CD8-positive, alpha-beta memory T cell (primary cell): ENCODE measurements around the gene IGF1. TPM values are rescaled to one million over a fixed set of nuclear protein-coding genes. Genes with fewer than 3 reads are reported as not detected.
A peak's percentile ranks its signal among the peaks of the same experiment; 100 is the strongest.
"Not testable (repeated sequence)": the region's sequence is repeated elsewhere in the genome, so short reads cannot be mapped to it uniquely, and the experiment has no call there.

Experiments used
- CTCF ChIA-PET: fragments of 350-600 bp; sonication (Branson Sonifier 250); formaldehyde crosslinking; loops from one replicate; lab custom pipeline; 2021; ENCODE audit warnings: antibody characterized with exemption; lab: Charles Lee
- POLR2A ChIA-PET: fragments of 350-600 bp; sonication (Branson Sonifier 250); formaldehyde crosslinking; loops from one replicate; lab custom pipeline; 2021; ENCODE audit warnings: antibody characterized with exemption; lab: Charles Lee
- DNase-seq, 5 donors: peaks; one replicate each; pipeline versions ENCODE4 v3.0.0 to v3.0.0-alpha.2; 2020 to 2022; ENCODE audit warnings: mixed read lengths in 1 of 5
- H3K27ac ChIP-seq: one replicate; pipeline ENCODE4 v1.7.0; 2013; ENCODE audit warnings: low read depth, mild to moderate bottlenecking, low read length, moderate library complexity
- H3K27me3 ChIP-seq: 2 replicates; pipeline ENCODE4 v1.7.0; 2013; ENCODE audit warnings: low read length, mild to moderate bottlenecking; ENCODE audit not compliant: insufficient read depth, poor library complexity, severe bottlenecking
- H3K36me3 ChIP-seq: 2 replicates; pipeline ENCODE4 v1.7.0; 2013; ENCODE audit warnings: mild to moderate bottlenecking, low read length, moderate library complexity; ENCODE audit not compliant: insufficient read depth
- H3K4me1 ChIP-seq: 2 replicates; pipeline ENCODE4 v1.7.0; 2013; ENCODE audit warnings: mild to moderate bottlenecking, low read length, moderate library complexity; ENCODE audit not compliant: insufficient read depth
- H3K4me3 ChIP-seq: 2 replicates; pipeline ENCODE4 v1.7.0; 2013; ENCODE audit warnings: mild to moderate bottlenecking, low read length
- H3K9me3 ChIP-seq: 2 replicates; pipeline ENCODE4 v1.7.0; 2013; ENCODE audit warnings: mild to moderate bottlenecking, low read length
- H3K27ac Mint-ChIP-seq, 8 donors: one replicate each; pipeline ENCODE4 v1.8.0; 2020 to 2021; ENCODE audit warnings: mixed read lengths in 8 of 8, mild to moderate bottlenecking in 6 of 8, inconsistent platforms in 3 of 8, moderate library complexity in 3 of 8
- H3K27me3 Mint-ChIP-seq, 2 donors: one replicate each; pipeline ENCODE4 v1.8.0; 2020 to 2021; ENCODE audit warnings: mixed read lengths in 2 of 2, mild to moderate bottlenecking in 1 of 2, moderate library complexity in 1 of 2
- H3K36me3 Mint-ChIP-seq, 3 donors: one replicate each; pipeline ENCODE4 v1.8.0; 2020 to 2021; ENCODE audit warnings: mixed read lengths in 3 of 3, inconsistent platforms in 1 of 3, mild to moderate bottlenecking in 1 of 3
- H3K4me1 Mint-ChIP-seq, 3 donors: one replicate each; pipeline ENCODE4 v1.8.0; 2020 to 2021; ENCODE audit warnings: mixed read lengths in 3 of 3, inconsistent platforms in 1 of 3, mild to moderate bottlenecking in 1 of 3
- H3K4me3 Mint-ChIP-seq, 7 donors: one replicate each; pipeline ENCODE4 v1.8.0; 2020 to 2021; ENCODE audit warnings: mixed read lengths in 7 of 7, mild to moderate bottlenecking in 6 of 7, moderate library complexity in 4 of 7, inconsistent platforms in 2 of 7
- H3K9me3 Mint-ChIP-seq, 5 donors: one replicate each; pipeline ENCODE4 v1.8.0; 2020 to 2022; ENCODE audit warnings: mixed read lengths in 5 of 5, mild to moderate bottlenecking in 3 of 5, moderate library complexity in 2 of 5, inconsistent platforms in 1 of 5
- polyA plus RNA-seq: library from polyadenylated mRNA; unstranded; fragments of 300-500 nt; fragmentation: Illumina TruSeq; gene quantifications from one replicate; pipeline ENCODE4 v1.2.3, GENCODE V29; 2021
- total RNA-seq, 2 experiments: library from RNA; stranded (reverse); gene quantifications; one replicate each; pipeline ENCODE4 v1.2.3, GENCODE V29; 2021

Gene IGF1
- total and polyA plus RNA-seq, 3 experiments from 2014 or later, result 0.28 to 1.4 TPM; not detected in 1

DNA sequence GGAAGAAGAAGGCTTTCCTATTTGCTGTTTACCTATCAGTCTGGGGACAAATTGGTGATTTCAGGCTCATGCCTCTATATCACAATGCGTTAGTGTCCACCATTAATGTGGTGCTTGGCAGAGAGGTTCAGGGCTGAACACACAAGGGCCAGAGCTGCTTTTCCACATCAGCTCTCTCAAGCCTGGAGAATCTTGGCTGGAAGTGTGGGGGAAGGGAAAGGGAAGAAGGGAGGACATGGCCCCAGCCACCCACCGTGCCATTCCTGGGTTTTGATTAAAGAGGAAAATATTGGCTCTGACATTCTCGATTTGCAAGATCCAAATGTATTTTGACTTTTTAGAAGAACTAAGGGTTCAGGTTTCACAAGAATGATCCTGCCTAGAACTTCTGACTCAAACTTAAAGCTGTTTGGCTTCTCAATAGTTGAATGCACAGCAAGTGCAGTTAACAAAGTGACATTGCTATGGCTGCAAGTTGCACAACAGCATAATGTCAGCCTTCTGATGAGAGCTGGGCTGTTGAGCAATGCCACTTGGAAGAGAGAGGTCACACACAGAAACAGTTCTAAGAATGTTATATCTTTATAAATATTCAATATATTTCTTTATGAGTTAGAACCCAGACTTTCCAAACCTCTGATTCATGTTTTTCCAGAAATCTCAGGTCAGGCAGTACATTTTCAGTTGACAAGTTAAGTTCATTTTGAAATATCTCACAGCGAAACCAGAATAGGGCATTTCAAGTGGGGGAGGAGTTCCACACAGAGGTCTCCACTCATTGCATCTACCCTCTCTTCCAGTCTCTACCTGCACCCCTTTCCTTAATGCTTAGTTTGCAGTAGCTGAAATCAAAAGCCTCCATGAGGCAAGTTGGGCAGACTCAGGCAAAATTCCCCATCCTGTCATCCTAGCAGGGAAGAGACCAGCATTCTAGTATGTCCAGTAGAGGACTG lies 25.3 kb downstream of the IGF1 start:
- ChIA-PET CTCF (no interaction called here), POLR2A (no interaction called here)
- H3K36me3 Mint-ChIP-seq, result no peaks in the 10 kb centered on the region
- no peak for DNase-seq
- H3K4me3 Mint-ChIP-seq, result no peak overlapping the region
- H3K4me1 Mint-ChIP-seq, result no peaks in the 10 kb centered on the region
- Histone ChIP-seq H3K36me3 (no peaks in the 10 kb centered on the region), H3K27ac (no peak overlapping the region), H3K4me3 (no peak overlapping the region), H3K9me3 (no peaks in the 10 kb centered on the region), H3K27me3 (no peaks in the 10 kb centered on the region), H3K4me1 (no peaks in the 10 kb centered on the region)
- no peaks in the 10 kb centered on the region for H3K9me3 Mint-ChIP-seq
- H3K27me3 Mint-ChIP-seq, result peaks cover 3 to 5% of the 10 kb centered on the region in 2 donors
- H3K27ac Mint-ChIP-seq, result no peak overlapping the region

- Mint-ChIP-seq H3K27me3 (peaks cover 2 to 4% of the 10 kb centered on the region in 2 donors), H3K4me3 (no peak overlapping the region), H3K9me3 (no peaks in the 10 kb centered on the region), H3K4me1 (no peaks in the 10 kb centered on the region), H3K36me3 (no peaks in the 10 kb centered on the region), H3K27ac (no peak overlapping the region)
- H3K36me3 ChIP-seq, result no peaks in the 10 kb centered on the region
- no peak overlapping the region for H3K27ac ChIP-seq
- H3K4me3 ChIP-seq, result no peak overlapping the region
- no peaks in the 10 kb centered on the region for H3K4me1 ChIP-seq
- H3K27me3 ChIP-seq, result no peaks in the 10 kb centered on the region
- ChIA-PET CTCF (no interaction called here), POLR2A (no interaction called here)
- H3K9me3 ChIP-seq, result no peaks in the 10 kb centered on the region
- no peak for DNase-seq
Observed at GRCh38 chr12:102454330-102454729, 26.0 kb downstream of the IGF1 start.

- CTCF ChIA-PET, result no interaction called here
- H3K36me3 ChIP-seq, result no peaks in the 10 kb centered on the region
- H3K36me3 Mint-ChIP-seq, result no peaks in the 10 kb centered on the region
- H3K4me1 Mint-ChIP-seq, result no peaks in the 10 kb centered on the region
- DNase-seq, result no peak
- H3K4me3 ChIP-seq, result no peak overlapping the region
- no peaks in the 10 kb centered on the region for H3K27me3 ChIP-seq
- H3K27ac Mint-ChIP-seq, result no peak overlapping the region
- H3K9me3 Mint-ChIP-seq, result peaks cover 0 to 2% (median 2%) of the 10 kb centered on the region in 5 donors
- POLR2A ChIA-PET, result no interaction called here
- H3K4me1 ChIP-seq, result no peaks in the 10 kb centered on the region
- no peak overlapping the region for H3K27ac ChIP-seq
- H3K9me3 ChIP-seq, result no peaks in the 10 kb centered on the region
- H3K4me3 Mint-ChIP-seq, result no peak overlapping the region
- peaks cover 3 to 4% of the 10 kb centered on the region in 2 donors for H3K27me3 Mint-ChIP-seq
Observed at GRCh38 chr12:102452605-102453004, 27.8 kb downstream of the IGF1 start.

GRCh38 chr12:102449018-102449417 lies 31.3 kb downstream of the IGF1 start:
- CTCF ChIA-PET, H3K36me3 Mint-ChIP-seq, H3K4me1 Mint-ChIP-seq, H3K4me3 Mint-ChIP-seq, H3K36me3 ChIP-seq, POLR2A ChIA-PET, H3K9me3 ChIP-seq, H3K27ac Mint-ChIP-seq, H3K27me3 ChIP-seq, H3K4me3 ChIP-seq, H3K9me3 Mint-ChIP-seq, DNase-seq, H3K27ac ChIP-seq, H3K4me1 ChIP-seq: not testable (repeated sequence)
- H3K27me3 Mint-ChIP-seq, result peaks cover 3 to 12% of the 10 kb centered on the region in 2 donors

DNA sequence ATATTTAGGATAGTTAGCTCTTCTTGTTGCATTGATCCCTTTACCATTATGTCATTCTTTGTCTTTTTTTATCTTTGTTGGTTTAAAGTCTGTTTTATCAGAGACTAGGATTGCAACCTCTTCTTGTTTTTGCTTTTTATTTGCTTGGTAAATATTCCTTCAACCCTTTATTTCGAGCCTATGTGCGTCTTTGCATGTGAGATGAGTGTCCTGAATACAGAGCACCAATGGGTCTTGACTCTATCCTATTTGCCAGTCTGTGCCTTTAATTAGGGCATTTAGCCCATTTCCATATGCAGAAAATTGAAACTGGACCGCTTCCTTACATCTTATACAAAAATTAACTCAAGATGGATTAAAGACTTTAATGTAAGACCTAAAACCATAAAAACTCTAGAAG lies 32.9 kb downstream of the IGF1 start:
- H3K4me3 ChIP-seq, H3K4me1 ChIP-seq, POLR2A ChIA-PET, DNase-seq, H3K36me3 Mint-ChIP-seq, H3K4me1 Mint-ChIP-seq, H3K27me3 ChIP-seq, H3K9me3 Mint-ChIP-seq, H3K9me3 ChIP-seq, CTCF ChIA-PET, H3K27ac ChIP-seq, H3K36me3 ChIP-seq, H3K27ac Mint-ChIP-seq: not testable (repeated sequence)
- peak overlapping the region in 1 of 7 donors; percentile 13 for H3K4me3 Mint-ChIP-seq
- peaks cover 6 to 16% of the 10 kb centered on the region in 2 donors for H3K27me3 Mint-ChIP-seq

DNA sequence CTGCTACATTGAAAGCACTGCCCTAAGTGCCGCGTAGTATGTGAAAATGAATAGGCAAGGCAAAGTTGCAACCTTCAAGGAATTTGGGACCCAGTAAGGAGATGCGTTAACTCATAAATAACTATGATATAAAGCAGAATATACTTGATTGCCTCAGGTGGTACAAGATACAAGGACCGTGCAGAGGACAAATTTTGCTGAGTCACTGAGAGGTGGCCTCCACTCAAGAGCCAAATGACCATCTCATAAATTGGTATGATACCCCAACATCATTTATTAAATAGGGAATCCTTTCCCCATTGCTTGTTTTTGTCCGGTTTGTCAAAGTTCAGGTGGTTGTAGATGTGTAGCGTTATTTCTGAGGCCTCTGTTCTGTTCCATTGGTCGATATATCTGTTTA lies 35.7 kb downstream of the IGF1 start:
- no peak for DNase-seq
- Histone ChIP-seq H3K36me3 (no peaks in the 10 kb centered on the region), H3K4me1 (no peaks in the 10 kb centered on the region), H3K27me3 (no peaks in the 10 kb centered on the region), H3K9me3 (no peaks in the 10 kb centered on the region), H3K27ac (no peak overlapping the region), H3K4me3 (no peak overlapping the region)
- ChIA-PET POLR2A (no interaction called here), CTCF (no interaction called here)
- Mint-ChIP-seq H3K27ac (no peak overlapping the region), H3K4me1 (no peaks in the 10 kb centered on the region), H3K36me3 (no peaks in the 10 kb centered on the region), H3K27me3 (peaks cover 9 to 21% of the 10 kb centered on the region in 2 donors), H3K9me3 (peaks cover 0 to 4% (median 2%) of the 10 kb centered on the region in 5 donors), H3K4me3 (no peak overlapping the region)

- ChIA-PET CTCF (no interaction called here), POLR2A (no interaction called here)
- Histone ChIP-seq H3K4me1 (no peaks in the 10 kb centered on the region), H3K27ac (no peak overlapping the region), H3K36me3 (no peaks in the 10 kb centered on the region), H3K9me3 (no peaks in the 10 kb centered on the region), H3K27me3 (no peaks in the 10 kb centered on the region), H3K4me3 (no peak overlapping the region)
- Mint-ChIP-seq H3K27ac (no peak overlapping the region), H3K27me3 (peaks cover 8 to 24% of the 10 kb centered on the region in 2 donors), H3K4me1 (no peaks in the 10 kb centered on the region), H3K4me3 (no peak overlapping the region), H3K36me3 (no peaks in the 10 kb centered on the region), H3K9me3 (peaks cover 0 to 4% (median 2%) of the 10 kb centered on the region in 5 donors)
- DNase-seq, result no peak
Observed at GRCh38 chr12:102444093-102444492, 36.3 kb downstream of the IGF1 start.

GRCh38 chr12:102441077-102441596 lies 39.2 kb downstream of the IGF1 start:
- ChIA-PET POLR2A (no interaction called here), CTCF (interaction anchor here (1.5 kb wide), 1 partner anchor 11 kb away, joined by 4 read pairs; no protein-coding TSS in a partner anchor)
- Histone ChIP-seq H3K9me3 (no peaks in the 10 kb centered on the region), H3K27ac (no peak overlapping the region), H3K27me3 (no peaks in the 10 kb centered on the region), H3K4me3 (no peak overlapping the region), H3K4me1 (no peaks in the 10 kb centered on the region), H3K36me3 (no peaks in the 10 kb centered on the region)
- Mint-ChIP-seq H3K4me1 (no peaks in the 10 kb centered on the region), H3K36me3 (no peaks in the 10 kb centered on the region), H3K4me3 (peak overlapping the region in 1 of 7 donors; percentile 20), H3K27me3 (peaks cover 6 to 38% of the 10 kb centered on the region in 2 donors), H3K27ac (no peak overlapping the region), H3K9me3 (no peaks in the 10 kb centered on the region)
- no peak for DNase-seq
